ENCODE results near the gene ZDHHC20.
A peak's percentile ranks its signal among the peaks of the same experiment; 100 is the strongest.

Gene ZDHHC20

GRCh38 chr13:21360463-21360862 lies 98.6 kb downstream of the ZDHHC20 start:
- DNase-seq: no peak

GRCh38 chr13:21359855-21360254 lies 99.2 kb downstream of the ZDHHC20 start:
- no peak for DNase-seq

- DNase-seq: no peak
These were observed 103.8 kb downstream of the ZDHHC20 start for GRCh38 chr13:21355304-21355703.

- no peak for DNase-seq
These were observed 104.4 kb downstream of the ZDHHC20 start for GRCh38 chr13:21354721-21355120.

GRCh38 chr13:21348488-21349120 lies 110.5 kb downstream of the ZDHHC20 start:
- DNase-seq: no peak

- no peak for DNase-seq
These were observed 111.3 kb downstream of the ZDHHC20 start for GRCh38 chr13:21347753-21348318.

- no peak for DNase-seq
These were observed 114.4 kb downstream of the ZDHHC20 start for GRCh38 chr13:21344662-21345176.

GRCh38 chr13:21343659-21344058 lies 115.4 kb downstream of the ZDHHC20 start:
- no peak for DNase-seq

- DNase-seq: no peak
These were observed 116.2 kb downstream of the ZDHHC20 start for GRCh38 chr13:21342699-21343442.

- DNase-seq: no peak
These were observed 117.3 kb downstream of the ZDHHC20 start for GRCh38 chr13:21341637-21342422.

GRCh38 chr13:21338639-21339278 lies 120.3 kb downstream of the ZDHHC20 start:
- DNase-seq: peak; percentile 3

GRCh38 chr13:21338156-21338555 lies 120.9 kb downstream of the ZDHHC20 start:
- DNase-seq: no peak

GRCh38 chr13:21336609-21337349 lies 122.3 kb downstream of the ZDHHC20 start:
- no peak for DNase-seq

- DNase-seq: no peak
These were observed 125.9 kb downstream of the ZDHHC20 start for GRCh38 chr13:21333186-21333585.

- no peak for DNase-seq
These were observed 128.8 kb downstream of the ZDHHC20 start for GRCh38 chr13:21330126-21330861.

GRCh38 chr13:21328836-21329477 lies 130.1 kb downstream of the ZDHHC20 start:
- no peak for DNase-seq

- no peak for DNase-seq
These were observed 130.9 kb downstream of the ZDHHC20 start for GRCh38 chr13:21328201-21328600.

GRCh38 chr13:21326155-21327031 lies 132.7 kb downstream of the ZDHHC20 start:
- no peak for DNase-seq

- no peak for DNase-seq
These were observed 134.3 kb downstream of the ZDHHC20 start for GRCh38 chr13:21324803-21325202.

GRCh38 chr13:21322988-21323387 lies 136.1 kb downstream of the ZDHHC20 start:
- no peak for DNase-seq

Data from NCI-H1105 treated with DMSO at 0.1 percent for 48 hours (cell line).